Upper lobe of right lung (tissue), 1 donor: ENCODE measurements around the gene LRIG1. TPM values are rescaled to one million over a fixed set of nuclear protein-coding genes. Genes with fewer than 3 reads are reported as not detected.

Source experiments
- ATAC-seq: fragments of 200-7000 bp; cut with Tn5 transposase; one replicate; pipeline ENCODE4 v1.9.1; 2020; ENCODE audit warnings: mild to moderate bottlenecking, moderate library complexity
- DNase-seq: peaks from one replicate; pipeline ENCODE4 v3.0.0-alpha.2; 2020
- H3K27ac ChIP-seq: fragments of 200-600 bp; one replicate; pipeline ENCODE4 v1.8.0; 2022
- H3K27me3 ChIP-seq: fragments of 200-600 bp; one replicate; pipeline ENCODE4 v1.8.0; 2022; ENCODE audit warnings: mild to moderate bottlenecking
- H3K36me3 ChIP-seq: fragments of 200-600 bp; one replicate; pipeline ENCODE4 v1.8.0; 2022
- H3K4me1 ChIP-seq: fragments of 200-600 bp; one replicate; pipeline ENCODE4 v1.8.0; 2022
- H3K4me3 ChIP-seq: fragments of 200-600 bp; one replicate; pipeline ENCODE4 v1.8.0; 2022; ENCODE audit warnings: mild to moderate bottlenecking
- H3K9me3 ChIP-seq: fragments of 200-600 bp; one replicate; pipeline ENCODE4 v1.8.0; 2022
- CTCF ChIP-seq: fragments of 200-600 bp; IDR thresholded peaks from one replicate; pipeline ENCODE4 v1.8.0; 2022; ENCODE audit warnings: antibody characterized with exemption
- intact Hi-C: fragments of 100-400 bp; cut with DNase I; formaldehyde crosslinking; loops from one replicate; pipeline ENCODE4 v1.11.0; 2022
- total RNA-seq: library from RNA; stranded (reverse); fragmentation: NEBNext Ultra II Directional; extraction: Animal tissue kit (Norgen Biotek cat#: 25700); gene quantifications from one replicate; pipeline ENCODE4 v1.2.1, GENCODE V29; 2021
- donor health status: DM: no; HTN: yes; CAD: no; lungs with severe emphysema.

Gene LRIG1
- total RNA-seq, 1 donor from 2014 or later: 56.2 TPM

GRCh38 chr3:66517241-66517640 lies 16.4 kb upstream of the LRIG1 start:
- ATAC-seq (no peak), DNase-seq (no peak)
- TF ChIP-seq CTCF: no peak
- H3K4me1 ChIP-seq: no peaks in the 10 kb centered on the region
- H3K27ac ChIP-seq: no peak overlapping the region
- no peaks in the 10 kb centered on the region for H3K9me3 ChIP-seq
- intact Hi-C loops: no loop called here
- no peak overlapping the region for H3K4me3 ChIP-seq
- no peaks in the 10 kb centered on the region for H3K27me3 ChIP-seq
- H3K36me3 ChIP-seq: no peaks in the 10 kb centered on the region

DNA sequence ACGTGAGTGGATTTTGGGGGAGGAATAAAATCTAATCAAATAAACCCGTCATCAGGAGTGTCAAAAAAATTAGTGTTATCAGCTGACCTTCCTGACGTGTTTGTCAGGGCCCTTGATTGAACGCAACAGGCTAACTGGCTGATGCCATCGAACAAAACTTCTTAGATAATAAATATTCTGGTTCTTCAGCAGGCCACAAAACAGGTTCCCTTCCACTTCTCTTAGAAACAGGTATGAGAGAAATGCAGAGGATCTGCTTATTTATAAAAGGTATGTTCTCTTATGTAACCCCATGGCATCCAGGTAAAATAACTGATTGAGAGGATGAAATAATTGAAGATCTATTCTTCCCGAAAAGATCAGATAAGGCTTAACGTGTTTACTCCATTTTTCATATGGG lies 7.6 kb upstream of the LRIG1 start:
- Histone ChIP-seq H3K9me3 (no peaks in the 10 kb centered on the region), H3K36me3 (no peaks in the 10 kb centered on the region), H3K4me1 (peaks cover 6% of the 10 kb centered on the region), H3K4me3 (no peak overlapping the region), H3K27me3 (no peaks in the 10 kb centered on the region), H3K27ac (no peak overlapping the region)
- DNase-seq: no peak
- no peak for TF ChIP-seq CTCF
- intact Hi-C loops: no loop called here
- ATAC-seq: no peak

DNA sequence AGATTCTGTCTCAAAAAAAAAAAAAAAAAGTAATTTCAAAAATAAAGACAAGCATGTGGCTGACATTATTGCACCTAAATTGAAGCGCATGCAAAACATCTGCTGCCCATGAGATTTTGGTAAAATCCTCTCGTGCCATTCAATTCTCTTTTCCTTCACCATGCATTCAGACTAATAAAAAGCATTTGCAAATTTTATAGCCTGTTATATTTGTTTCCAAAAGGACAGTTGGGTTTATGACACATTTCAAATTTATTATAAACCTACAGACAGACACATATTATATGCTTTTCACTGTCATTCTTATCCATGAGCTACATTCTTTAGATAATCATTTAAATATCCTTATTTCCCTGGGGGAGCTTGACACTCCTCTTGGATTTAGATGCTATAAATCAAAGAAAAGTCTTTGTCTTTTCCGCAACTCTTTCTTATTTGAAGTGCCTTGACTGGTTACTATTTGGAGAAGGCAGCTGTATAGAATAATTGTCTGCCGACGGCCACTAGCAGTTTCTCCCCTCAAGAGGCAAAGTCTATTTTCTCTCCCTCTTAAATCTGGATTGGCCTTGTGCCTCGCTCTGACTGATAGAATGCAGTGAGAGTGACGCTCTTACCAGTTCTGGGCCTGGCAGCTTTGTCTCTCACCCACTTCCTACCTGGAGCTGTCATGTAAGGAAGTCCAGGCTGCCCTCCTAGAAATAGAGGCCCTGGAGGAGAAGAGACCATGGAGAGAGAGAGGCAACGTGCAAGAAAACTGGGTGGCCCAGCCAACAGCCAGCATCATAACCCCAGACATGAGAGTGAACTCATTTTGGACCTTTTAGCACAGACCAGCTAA lies 6.8 kb upstream of the LRIG1 start:
- intact Hi-C loops: no loop called here
- no peak for TF ChIP-seq CTCF
- H3K9me3 ChIP-seq: no peaks in the 10 kb centered on the region
- H3K27me3 ChIP-seq: no peaks in the 10 kb centered on the region
- no peak overlapping the region for H3K27ac ChIP-seq
- no peak for DNase-seq
- H3K4me3 ChIP-seq: no peak overlapping the region
- peaks cover 6% of the 10 kb centered on the region for H3K4me1 ChIP-seq
- no peaks in the 10 kb centered on the region for H3K36me3 ChIP-seq
- ATAC-seq: no peak

DNA sequence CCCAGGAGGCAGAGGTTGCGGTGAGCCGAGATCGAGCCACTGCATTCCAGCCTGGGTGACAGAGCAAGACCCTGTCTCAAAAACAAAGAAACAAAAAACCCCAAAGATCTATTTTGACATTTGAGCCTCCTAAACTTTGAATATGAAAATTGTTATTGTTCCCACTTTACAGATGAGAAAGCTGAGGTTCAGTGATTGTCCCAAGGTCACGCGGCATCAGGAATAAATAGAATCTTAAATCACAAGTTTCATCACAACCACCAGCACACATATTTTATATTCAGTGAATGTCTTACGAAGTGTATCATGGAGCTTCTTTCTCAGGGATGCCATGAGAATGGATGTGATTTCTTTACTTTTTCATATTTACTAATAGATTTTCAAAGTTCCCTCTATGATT lies 5.3 kb upstream of the LRIG1 start:
- no peak for ATAC-seq
- H3K4me1 ChIP-seq: peaks cover 10% of the 10 kb centered on the region
- DNase-seq: no peak
- no peaks in the 10 kb centered on the region for H3K27me3 ChIP-seq
- H3K4me3 ChIP-seq: no peak overlapping the region
- intact Hi-C loops: no loop called here
- H3K9me3 ChIP-seq: no peaks in the 10 kb centered on the region
- H3K36me3 ChIP-seq: no peaks in the 10 kb centered on the region
- H3K27ac ChIP-seq: no peak overlapping the region
- no peak for TF ChIP-seq CTCF

GRCh38 chr3:66504850-66505641 lies 4.2 kb upstream of the LRIG1 start:
- intact Hi-C loops: no loop called here
- no peak for TF ChIP-seq CTCF
- Histone ChIP-seq H3K27ac (no peak overlapping the region), H3K9me3 (no peaks in the 10 kb centered on the region), H3K4me1 (peaks cover 10% of the 10 kb centered on the region), H3K27me3 (no peaks in the 10 kb centered on the region), H3K36me3 (no peaks in the 10 kb centered on the region), H3K4me3 (no peak overlapping the region)
- DNase-seq (no peak), ATAC-seq (no peak)
